22Rv1 (cell line): Measurements from ENCODE around the gene NLRP14.

ENCODE experiments used
- CTCF ChIP-seq: fragments of 450-650 bp; IDR thresholded peaks from 2 replicates; pipeline ENCODE4 v1.5.1; 2017; ENCODE audit warnings: mild to moderate bottlenecking
- ZFX ChIP-seq: fragments of 450-650 bp; IDR thresholded peaks from 2 replicates; pipeline ENCODE4 v1.6.1; 2017; ENCODE audit warnings: antibody characterized with exemption, borderline replicate concordance

GRCh38 chr11:7088921-7089320 is 68.6 kb downstream of the NLRP14 start, which contains the start of gene RBMXL2:
- no peak for TF ChIP-seq CTCF
- no peak for TF ChIP-seq ZFX
